A172 (cell line): ENCODE measurements around the gene GSTA2. TPM values are rescaled to one million over a fixed set of nuclear protein-coding genes. Genes with fewer than 3 reads are reported as not detected.
"Not testable (repeated sequence)": the region's sequence is repeated elsewhere in the genome, so short reads cannot be mapped to it uniquely, and the experiment has no call there.

Experiments used
- DNase-seq: peaks from one replicate; pipeline ENCODE4 v3.0.0-alpha.2; 2015; ENCODE audit warnings: low spot score
- total RNA-seq: library from RNA; depleted of rRNA; stranded (reverse); fragments of >200 nt; shearing (Covaris generic); gene quantifications from 2 replicates; pipeline ENCODE4 v1.2.3, GENCODE V29; 2014; rRNA removed

The GSTA2 gene
- total RNA-seq, 1 experiment from 2014 or later: not detected

GRCh38 chr6:52726193-52726542, 37.1 kb downstream of the GSTA2 start:
- DNase-seq: no peak

- DNase-seq: no peak
Observed at GRCh38 chr6:52725535-52726192, 37.6 kb downstream of the GSTA2 start.

- no peak for DNase-seq
Observed at GRCh38 chr6:52725143-52725534, 38.1 kb downstream of the GSTA2 start.

GRCh38 chr6:52724406-52725121, 38.7 kb downstream of the GSTA2 start:
- DNase-seq: peak; percentile 46

- peak; percentile 16 for DNase-seq
Observed at GRCh38 chr6:52724042-52724405, 39.3 kb downstream of the GSTA2 start.

GRCh38 chr6:52720321-52720720, 43.0 kb downstream of the GSTA2 start:
- DNase-seq: no peak

GRCh38 chr6:52718550-52718949, 44.7 kb downstream of the GSTA2 start:
- no peak for DNase-seq

- not testable (repeated sequence) for DNase-seq
Observed at GRCh38 chr6:52714761-52715160, 48.5 kb downstream of the GSTA2 start.

GRCh38 chr6:52712136-52712535, 51.1 kb downstream of the GSTA2 start:
- no peak for DNase-seq

- no peak for DNase-seq
Observed at GRCh38 chr6:52707963-52708680, 55.2 kb downstream of the GSTA2 start.

- DNase-seq: no peak
Observed at GRCh38 chr6:52706001-52706400, 57.3 kb downstream of the GSTA2 start.

- not testable (repeated sequence) for DNase-seq
Observed at GRCh38 chr6:52704781-52705502, 58.3 kb downstream of the GSTA2 start.

GRCh38 chr6:52704060-52704459, 59.2 kb downstream of the GSTA2 start:
- no peak for DNase-seq

Other genes starting within 250 kb of the GSTA2 start
- gene TRAM2, start 186.4 kb downstream of the GSTA2 start, total RNA-seq: 91.1 and 104 TPM in 2 replicates
- 108 and 116 TPM in 2 replicates for gene TMEM14A, start 92.4 kb downstream of the GSTA2 start, total RNA-seq
- not detected in 2 replicates for gene GSTA1, start 40.3 kb upstream of the GSTA2 start, total RNA-seq
- gene GSTA5, start 77.3 kb upstream of the GSTA2 start, total RNA-seq: not detected in 2 replicates
- gene GSTA3, start 146.2 kb upstream of the GSTA2 start, total RNA-seq: not detected in 2 replicates
- 14.9 and 15.7 TPM in 2 replicates for gene GSTA4, start 231.8 kb upstream of the GSTA2 start, total RNA-seq